Measurements from ENCODE around the gene KIAA1671. TPM values are rescaled to one million over a fixed set of nuclear protein-coding genes. Genes with fewer than 3 reads are reported as not detected.

The KIAA1671 gene
- total RNA-seq, 2 experiments from 2014 or later: 9.4 to 10.6 TPM

GRCh38 chr22:24996420-24996952 lies 44.0 kb downstream of the KIAA1671 start:
- POLR2A ChIA-PET: no interaction called here
- CTCF ChIA-PET: interaction anchor here (1.5 kb wide), 2 partner anchors 57 to 61 kb away, joined by 3 read pairs; no protein-coding TSS in a partner anchor

- CTCF ChIA-PET: interaction anchor here (1.5 kb wide), 1 partner anchor 60 kb away, joined by 3 read pairs; no protein-coding TSS in a partner anchor
- POLR2A ChIA-PET: no interaction called here
Observed at GRCh38 chr22:24997023-24997422, 44.5 kb downstream of the KIAA1671 start.

GRCh38 chr22:25000686-25001085 lies 48.2 kb downstream of the KIAA1671 start:
- ChIA-PET POLR2A (no interaction called here), CTCF (interaction anchor here (0.7 kb wide), 2 partner anchors 18 to 32 kb away, joined by 3 read pairs; no protein-coding TSS in a partner anchor)

- POLR2A ChIA-PET: no interaction called here
- CTCF ChIA-PET: no interaction called here
Observed at GRCh38 chr22:25002241-25002985, 49.9 kb downstream of the KIAA1671 start.

- ChIA-PET CTCF (interaction anchor here (0.7 to 1.4 kb wide), 2 partner anchors 68 to 75 kb away, joined by 3 read pairs; no protein-coding TSS in a partner anchor), POLR2A (no interaction called here)
Observed at GRCh38 chr22:25006354-25006753, 53.8 kb downstream of the KIAA1671 start.

- ChIA-PET POLR2A (no interaction called here), CTCF (no interaction called here)
Observed at GRCh38 chr22:25007444-25008106, 55.1 kb downstream of the KIAA1671 start.

- ChIA-PET CTCF (no interaction called here), POLR2A (no interaction called here)
Observed at GRCh38 chr22:25008666-25009065, 56.1 kb downstream of the KIAA1671 start.

- POLR2A ChIA-PET: no interaction called here
- CTCF ChIA-PET: no interaction called here
Observed at GRCh38 chr22:25012741-25013143, 60.2 kb downstream of the KIAA1671 start.

GRCh38 chr22:25013607-25014006 lies 61.1 kb downstream of the KIAA1671 start:
- CTCF ChIA-PET: no interaction called here
- POLR2A ChIA-PET: no interaction called here

- POLR2A ChIA-PET: interaction anchor here (0.5 to 0.7 kb wide), 2 partner anchors 32 to 68 kb away, joined by 4 read pairs; no protein-coding TSS in a partner anchor
- CTCF ChIA-PET: interaction anchor here (0.7 kb wide), 1 partner anchor 72 kb away, joined by 4 read pairs; no protein-coding TSS in a partner anchor
Observed at GRCh38 chr22:25014896-25015755, 62.6 kb downstream of the KIAA1671 start.

GRCh38 chr22:25016311-25016710 lies 63.8 kb downstream of the KIAA1671 start:
- ChIA-PET CTCF (no interaction called here), POLR2A (no interaction called here)

GRCh38 chr22:25018009-25018408 lies 65.5 kb downstream of the KIAA1671 start:
- POLR2A ChIA-PET: no interaction called here
- CTCF ChIA-PET: no interaction called here

GRCh38 chr22:25019427-25020184 lies 67.1 kb downstream of the KIAA1671 start:
- POLR2A ChIA-PET: no interaction called here
- CTCF ChIA-PET: no interaction called here

GRCh38 chr22:25021409-25021808 lies 68.9 kb downstream of the KIAA1671 start:
- POLR2A ChIA-PET: no interaction called here
- CTCF ChIA-PET: no interaction called here

GRCh38 chr22:25021976-25022711 lies 69.6 kb downstream of the KIAA1671 start:
- ChIA-PET CTCF (no interaction called here), POLR2A (no interaction called here)

- ChIA-PET CTCF (no interaction called here), POLR2A (no interaction called here)
Observed at GRCh38 chr22:25023879-25024278, 71.4 kb downstream of the KIAA1671 start.

- CTCF ChIA-PET: interaction anchor here (1.3 kb wide), 1 partner anchor 74 kb away, joined by 3 read pairs; no protein-coding TSS in a partner anchor
- POLR2A ChIA-PET: no interaction called here
Observed at GRCh38 chr22:25024895-25025294, 72.4 kb downstream of the KIAA1671 start.

Measured in activated CD8-positive, alpha-beta memory T cell treated with anti-CD3 and anti-CD28 coated beads for 36 hours (primary cell).